HG02623 (cell line): ENCODE measurements around the gene CADPS.
"Not testable (repeated sequence)": the region's sequence is repeated elsewhere in the genome, so short reads cannot be mapped to it uniquely, and the experiment has no call there.

Source experiments
- ATAC-seq: cut with Tn5 transposase; IDR thresholded peaks from one replicate; pipeline ENCODE4 v1.9.1; 2021; ENCODE audit warnings: moderate library complexity; ENCODE audit not compliant: unreplicated experiment

The CADPS gene

DNA sequence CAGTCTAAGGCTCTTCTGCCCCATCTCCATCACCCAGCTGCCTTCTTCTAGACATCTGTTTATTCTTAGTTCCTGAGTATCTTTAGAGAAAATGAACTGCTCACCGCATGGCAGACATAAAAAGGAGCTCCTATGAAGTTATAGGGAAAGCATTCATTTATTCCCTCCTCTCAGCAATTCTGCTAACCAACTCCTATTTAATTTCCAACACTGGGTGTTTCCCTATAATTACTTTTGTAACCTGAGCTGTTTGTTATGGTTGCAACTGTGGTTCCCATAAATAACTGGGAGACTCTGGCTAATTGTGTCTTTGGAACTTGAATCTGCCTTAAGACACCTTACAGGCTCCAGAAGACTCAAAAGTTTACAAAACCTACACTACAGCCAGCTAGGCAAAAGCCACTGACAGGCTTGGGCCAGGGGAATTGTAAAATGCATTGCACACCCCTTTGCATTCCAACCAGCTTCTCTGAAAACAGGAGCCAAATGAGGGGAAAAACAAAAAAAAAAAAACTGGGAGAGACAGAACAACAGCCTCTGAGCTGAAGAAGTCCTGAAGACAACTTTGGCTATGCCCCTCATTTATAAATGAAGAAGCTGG is 270.4 kb downstream of the CADPS start:
- no peak for ATAC-seq

DNA sequence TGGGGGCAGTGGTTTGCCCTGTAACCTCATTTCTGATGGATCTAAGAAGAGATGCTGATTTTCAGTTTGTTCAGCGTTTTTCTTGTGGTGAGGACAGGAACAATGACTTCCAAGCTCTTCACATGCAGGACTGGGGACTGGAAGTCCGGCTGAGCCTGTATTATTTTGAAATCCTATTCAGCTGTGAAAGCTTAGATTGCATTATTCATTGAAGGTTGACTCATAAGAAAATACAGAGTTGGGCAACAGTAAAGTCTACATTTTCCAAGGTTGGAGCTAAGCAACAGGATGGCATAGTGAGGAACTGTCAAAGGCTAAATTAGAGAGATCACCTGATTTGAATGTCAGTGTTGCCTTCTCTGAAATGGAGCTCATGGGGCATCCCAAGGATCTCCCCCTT is 270.9 kb downstream of the CADPS start:
- no peak for ATAC-seq

DNA sequence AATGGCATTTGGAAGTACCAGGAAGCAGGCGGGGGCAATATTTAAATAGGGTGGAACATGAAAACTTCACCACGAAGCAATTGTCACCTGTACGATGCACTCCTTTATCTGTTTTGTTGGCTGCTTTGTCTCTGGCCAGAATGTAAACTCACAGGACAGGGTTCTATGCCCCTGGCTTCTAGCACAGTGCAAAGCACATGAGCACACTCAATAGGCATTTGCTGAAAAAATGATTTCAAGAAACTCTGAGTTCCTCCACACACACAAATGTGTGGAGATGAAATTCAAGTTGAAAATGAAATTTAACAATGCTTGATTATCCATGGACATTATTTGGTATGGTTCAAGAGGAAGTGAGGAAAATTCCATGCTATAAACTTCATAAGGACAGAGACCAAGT is 272.2 kb downstream of the CADPS start:
- no peak for ATAC-seq

DNA sequence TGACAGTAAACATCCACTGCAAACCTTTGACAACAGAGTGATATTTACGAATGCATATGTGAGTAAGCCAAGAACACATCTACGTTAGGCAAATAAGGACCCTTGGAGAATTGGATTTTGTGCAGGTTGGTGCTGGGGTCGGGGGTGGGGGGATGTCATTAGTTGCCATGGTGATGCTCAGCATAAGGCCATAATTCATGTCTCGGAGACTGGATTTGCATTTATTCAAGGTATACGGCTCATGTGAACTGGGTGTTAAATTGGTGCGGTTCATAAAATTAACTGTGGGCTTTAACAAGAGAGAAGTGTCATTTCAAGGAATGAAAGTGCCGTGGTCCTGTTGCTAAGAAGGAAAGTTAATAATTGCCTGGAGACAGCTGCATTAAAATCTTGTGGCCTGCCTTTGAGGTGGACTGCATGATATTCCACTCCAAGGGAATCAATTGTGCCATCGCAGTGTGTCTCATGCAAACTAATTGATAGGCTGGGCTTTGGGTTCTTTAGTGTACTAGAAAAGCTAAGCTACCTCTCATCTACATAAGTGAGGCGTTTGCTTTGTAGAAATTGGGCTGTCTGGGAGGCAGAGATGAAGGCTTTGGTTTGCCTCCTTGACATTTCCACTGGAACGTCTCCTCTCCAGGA is 273.0 kb downstream of the CADPS start:
- ATAC-seq = no peak

DNA sequence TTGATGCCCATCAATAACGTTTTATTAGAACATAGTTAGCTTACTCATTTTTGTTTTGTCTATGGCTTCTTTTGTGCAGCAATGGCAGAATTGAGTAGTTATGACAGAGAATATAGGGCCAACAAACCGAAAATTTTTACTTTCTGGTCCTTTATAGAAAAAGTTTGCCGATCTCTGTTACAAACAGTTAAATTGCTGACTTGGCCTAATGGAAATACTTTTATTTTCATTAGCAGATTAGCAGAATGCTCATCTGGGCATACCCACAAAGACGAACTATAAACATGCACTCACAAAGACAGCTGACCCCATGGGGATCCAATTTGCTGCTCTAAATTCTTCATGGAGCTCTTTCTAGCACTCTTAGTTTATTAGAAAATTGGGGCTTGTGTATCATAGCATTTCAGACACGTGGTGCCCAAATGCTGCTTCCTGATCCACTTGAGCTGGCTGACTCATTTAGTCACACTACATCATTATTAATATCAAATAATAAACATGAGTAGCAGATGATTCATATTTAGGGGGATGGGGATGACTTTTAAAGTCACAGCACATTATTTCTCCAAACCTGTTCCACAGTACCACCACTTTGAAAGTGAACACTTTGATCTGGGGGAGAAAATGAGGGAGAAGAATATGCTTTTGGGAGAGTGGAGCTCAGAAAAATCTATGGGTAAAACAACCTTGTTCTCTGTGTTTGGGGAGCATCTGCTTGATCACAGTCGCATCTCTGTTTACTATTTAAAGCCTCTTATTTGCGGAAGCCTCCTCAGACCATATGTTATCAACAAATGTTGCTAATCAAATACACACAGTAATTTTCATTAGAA is 273.8 kb downstream of the CADPS start:
- no peak for ATAC-seq

DNA sequence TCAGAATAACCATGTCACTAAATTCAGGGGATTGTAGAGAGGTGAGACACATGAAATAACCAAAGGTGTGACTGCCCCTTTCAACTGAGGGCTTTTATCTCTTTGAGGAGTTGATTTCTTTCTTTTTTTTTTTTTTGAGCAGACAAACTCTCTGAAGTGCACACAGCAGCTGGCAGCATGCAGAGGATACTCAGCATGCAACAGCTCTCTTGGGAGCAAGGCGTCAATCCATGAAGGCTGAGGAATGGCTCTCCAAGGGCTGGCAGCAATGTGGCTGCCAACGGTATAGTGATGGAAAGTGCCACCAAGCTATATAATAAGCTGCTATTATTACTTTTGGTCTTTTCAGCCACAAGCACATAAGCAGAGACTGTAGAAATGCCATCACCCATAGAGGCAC is 275.2 kb downstream of the CADPS start:
- ATAC-seq = no peak

DNA sequence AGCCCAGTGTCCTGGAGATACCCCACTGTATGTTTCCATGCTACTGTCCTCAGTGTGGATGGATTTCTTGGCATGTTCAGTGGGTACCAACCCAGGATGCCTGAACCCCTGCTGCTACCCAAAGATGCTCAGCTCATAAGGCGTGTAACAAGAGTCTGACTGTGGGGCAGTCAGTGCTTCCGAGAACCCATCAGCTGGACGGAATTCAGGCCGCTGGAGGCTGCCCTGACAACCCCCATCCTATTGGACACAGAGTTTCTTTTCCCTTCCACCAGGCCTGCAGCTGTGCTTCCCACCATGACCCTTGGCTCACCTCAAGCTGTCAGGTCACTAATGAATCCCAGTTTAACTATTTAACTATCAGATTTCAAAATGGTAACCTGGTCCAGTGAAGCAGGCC is 277.7 kb downstream of the CADPS start:
- ATAC-seq = no peak

DNA sequence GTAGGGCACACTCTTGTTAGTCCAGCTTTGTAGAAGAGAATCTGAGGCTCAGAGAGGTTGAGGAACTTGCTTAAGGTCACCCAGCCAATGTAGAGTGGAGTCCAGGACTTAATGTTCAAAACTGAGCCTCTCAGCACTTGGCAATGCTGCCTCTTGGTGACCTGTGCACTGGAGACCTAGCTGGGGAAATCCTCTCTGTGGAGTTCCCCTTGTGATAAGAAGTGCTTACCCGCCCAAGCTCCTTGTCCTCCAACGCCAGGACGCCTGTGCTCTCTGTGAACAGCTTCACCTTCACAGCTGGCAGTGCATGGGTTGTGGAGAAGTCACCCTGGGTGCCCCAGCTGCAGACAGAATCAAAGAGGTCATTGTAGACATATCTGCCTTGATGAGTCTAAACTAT is 282.8 kb downstream of the CADPS start:
- no peak for ATAC-seq

DNA sequence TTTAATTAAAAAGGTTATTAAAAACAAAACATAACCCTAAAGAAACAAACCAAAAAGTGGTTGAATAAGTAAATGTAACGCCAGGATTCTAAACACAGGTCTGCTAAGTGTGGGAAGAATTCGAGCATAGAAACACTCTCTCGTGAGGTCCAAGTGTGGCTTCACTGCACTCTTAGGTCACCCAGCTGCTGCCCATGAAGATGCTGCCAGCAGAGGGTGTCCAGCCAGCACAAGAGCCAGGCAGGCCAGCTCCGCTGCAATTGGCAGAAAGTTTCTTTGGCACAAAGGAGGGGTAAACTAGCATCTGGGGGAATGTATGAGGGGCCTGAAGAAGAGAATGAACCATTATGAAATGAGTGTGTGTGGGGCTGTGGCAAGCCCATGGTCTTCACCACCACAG is 286.1 kb downstream of the CADPS start:
- no peak for ATAC-seq

DNA sequence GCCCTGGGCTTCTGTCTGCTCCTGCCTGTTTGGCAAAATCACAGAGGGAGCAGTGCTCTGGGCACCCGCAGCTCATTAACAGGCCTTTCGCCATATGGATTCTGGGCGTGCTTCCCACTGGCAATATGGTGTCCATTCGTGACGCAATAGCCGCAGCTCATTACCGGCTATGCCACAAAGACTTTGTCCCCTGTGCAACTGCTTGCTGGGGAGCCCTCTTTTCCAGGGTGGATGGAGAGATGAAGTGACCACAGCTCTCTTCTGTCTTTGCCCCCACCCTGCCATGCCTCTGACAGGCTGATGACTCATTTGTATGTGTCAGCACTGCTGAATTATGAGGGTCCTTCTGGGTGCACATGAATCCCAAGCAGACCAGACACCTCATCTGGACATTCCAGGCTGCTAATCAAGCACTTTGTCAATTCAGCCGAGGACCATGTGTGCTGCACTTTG is 287.6 kb downstream of the CADPS start:
- ATAC-seq = no peak

DNA sequence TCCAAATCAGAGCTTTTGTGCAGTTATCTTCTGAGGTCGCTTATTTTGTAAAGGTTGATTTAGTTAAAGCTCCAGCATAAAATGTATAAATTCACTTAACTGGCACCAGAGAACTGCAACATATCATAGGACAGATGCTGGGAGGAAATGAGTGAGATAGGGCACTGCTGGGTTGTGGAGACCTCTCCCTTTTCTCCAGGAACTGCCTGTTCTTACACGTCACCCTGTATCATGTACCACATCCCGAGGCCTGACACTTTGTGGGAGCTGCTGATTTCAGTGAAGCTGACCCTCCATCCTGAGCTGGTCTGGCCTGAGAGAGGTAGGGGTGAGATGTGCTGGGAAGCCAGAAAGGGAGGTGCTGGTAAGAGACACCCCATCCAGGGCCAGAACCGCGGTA is 288.0 kb downstream of the CADPS start:
- ATAC-seq = no peak

DNA sequence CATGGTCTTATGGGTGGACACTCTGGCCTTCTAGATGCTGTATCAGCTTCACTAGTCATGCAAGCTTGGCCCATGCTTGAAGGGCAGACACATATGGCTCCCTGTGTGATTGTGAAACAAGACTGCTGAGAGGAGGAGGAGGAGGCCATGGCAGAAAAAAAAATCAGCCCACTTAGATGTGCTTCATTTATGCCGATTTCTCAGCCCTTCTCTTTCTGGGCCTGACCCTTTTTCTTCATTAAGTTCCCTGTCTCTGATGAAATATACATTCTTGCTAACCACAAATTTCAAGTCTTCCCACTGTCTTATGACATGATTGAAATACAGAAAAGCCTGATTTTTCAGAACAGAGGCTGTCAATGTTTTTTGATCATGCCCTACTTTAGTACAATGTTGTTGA is 288.9 kb downstream of the CADPS start:
- ATAC-seq = no peak

DNA sequence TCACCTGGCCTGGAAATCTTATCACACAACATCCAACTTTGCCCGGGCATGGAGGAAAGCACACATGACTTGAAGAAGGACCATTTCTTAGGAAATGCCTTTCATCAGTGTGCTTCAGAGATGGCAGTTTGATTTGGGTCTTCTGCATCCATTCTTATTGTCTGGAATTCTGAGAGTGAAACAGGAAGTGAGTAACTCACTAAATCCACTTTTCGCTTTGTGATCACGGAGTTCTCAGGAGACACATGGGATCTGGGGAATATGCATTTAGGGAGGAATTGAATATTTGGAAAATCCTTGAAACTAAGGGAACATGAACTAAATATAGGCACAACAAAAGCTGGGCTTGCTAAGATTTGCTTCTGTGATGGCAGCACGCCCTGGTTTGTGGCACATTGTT is 289.4 kb downstream of the CADPS start:
- ATAC-seq = no peak

DNA sequence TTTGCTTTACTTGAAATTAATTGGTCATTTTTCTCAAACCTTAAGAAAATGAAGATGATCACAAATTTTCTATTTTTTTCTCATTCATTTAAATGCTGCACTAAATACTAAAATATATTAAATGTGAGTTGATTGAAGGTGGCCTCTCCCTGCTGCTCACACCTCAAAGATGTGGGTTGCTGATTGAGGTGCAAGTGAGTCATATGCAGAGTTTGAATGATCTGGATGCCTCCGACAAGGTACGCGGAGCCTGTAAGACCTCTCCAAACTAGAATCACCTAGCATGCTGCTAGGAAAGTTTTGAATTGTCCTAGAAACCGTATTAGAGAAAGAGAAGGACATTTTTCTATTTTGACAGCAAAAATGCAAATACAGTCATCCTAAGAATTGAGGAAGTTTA is 290.6 kb downstream of the CADPS start:
- ATAC-seq = no peak

DNA sequence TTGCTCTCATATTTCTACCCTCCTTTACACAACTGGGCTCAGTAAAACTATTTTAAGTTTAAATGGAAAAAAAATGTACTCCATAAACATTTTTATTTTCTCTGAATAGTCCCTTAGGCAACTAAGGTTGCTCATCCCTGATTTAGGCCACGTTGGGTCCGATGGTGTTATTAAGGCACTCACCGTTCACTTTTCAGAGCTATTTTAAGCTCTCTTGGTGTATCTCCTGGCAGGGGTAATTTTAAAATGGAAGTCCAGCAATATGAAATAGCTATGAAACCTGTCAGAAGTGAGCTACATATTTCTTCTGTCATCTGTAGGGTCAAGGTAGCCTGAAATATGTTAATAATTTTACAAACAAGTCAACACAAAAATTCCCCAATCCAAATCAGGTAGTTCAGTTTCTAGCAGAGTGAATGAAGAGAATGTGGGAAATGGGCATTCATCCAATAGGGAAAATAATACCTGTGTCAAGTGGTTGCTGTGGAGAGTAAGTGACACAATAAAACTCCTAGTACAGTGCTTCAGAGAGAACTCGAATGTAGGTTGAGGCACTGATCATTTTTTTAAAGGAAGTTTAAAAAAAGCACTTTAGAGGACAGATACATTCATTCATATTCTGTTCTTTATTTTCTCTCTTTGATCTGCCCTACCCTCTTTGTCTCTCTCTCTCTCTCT is 292.6 kb downstream of the CADPS start:
- ATAC-seq = no peak

DNA sequence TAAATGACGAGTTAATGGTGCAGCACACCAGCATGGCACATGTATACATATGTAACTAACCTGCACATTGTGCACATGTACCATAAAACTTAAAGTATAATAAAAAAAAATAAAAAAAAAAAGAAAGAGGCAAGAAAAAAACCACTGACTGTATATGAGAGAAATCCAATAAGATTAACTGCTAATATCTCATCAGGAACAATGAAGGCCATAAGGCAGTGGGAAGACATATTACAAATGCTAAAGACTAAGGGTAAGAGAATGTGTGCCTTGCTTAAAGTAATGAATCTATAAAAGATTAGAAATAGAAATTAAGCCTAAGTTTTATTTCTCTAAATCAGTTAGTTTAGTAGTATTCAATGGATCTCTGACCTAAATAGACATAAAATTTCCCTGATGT is 294.7 kb downstream of the CADPS start:
- not testable (repeated sequence) for ATAC-seq

DNA sequence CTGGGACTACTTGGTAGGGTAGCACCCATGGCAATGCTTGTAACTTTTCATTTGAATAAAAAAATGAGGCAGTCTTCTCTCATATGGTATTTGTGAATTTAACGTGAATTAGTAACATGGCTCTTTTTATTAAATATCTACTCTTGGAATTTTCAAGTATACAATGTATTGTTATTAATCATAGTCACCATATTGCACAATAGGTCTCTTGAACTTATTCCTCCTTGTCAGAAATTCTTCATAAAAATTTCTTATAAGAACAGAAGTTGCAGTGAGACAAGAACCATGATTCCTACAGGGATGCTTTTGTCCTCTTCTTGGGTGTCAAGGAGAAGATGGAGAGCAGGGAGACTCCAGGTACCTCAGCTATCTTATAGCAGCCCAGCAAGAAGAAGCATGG is 298.1 kb downstream of the CADPS start:
- no peak for ATAC-seq

DNA sequence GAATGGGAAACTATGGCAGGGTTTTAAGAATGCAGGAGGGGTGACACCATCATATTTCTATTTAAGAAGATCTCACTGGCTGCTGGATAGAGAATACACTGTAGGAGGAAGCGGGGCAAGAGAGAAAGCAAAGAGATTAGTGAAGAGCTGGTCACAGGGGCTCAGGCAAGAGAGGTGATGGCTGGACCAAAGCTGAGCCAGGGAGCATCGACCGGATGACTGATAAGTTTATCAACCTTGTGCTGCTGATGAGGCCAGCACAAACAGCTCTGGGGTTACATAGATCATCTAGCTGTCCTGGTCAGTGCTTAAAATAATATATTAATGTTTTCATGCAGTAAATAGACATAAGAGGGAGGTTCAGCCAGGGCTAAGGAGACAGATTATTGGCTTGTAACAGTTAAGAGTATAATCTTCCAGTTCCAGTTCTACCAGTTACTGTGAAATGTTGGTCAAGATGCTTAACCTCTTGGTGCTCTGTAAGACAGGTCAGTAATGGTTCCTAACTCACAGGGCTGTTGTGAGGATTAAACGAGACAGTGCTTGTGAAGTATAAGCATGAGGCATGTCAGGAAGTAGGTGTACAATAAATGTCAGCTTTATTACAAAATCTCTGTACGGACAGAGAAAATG is 300.8 kb downstream of the CADPS start:
- ATAC-seq = no peak

DNA sequence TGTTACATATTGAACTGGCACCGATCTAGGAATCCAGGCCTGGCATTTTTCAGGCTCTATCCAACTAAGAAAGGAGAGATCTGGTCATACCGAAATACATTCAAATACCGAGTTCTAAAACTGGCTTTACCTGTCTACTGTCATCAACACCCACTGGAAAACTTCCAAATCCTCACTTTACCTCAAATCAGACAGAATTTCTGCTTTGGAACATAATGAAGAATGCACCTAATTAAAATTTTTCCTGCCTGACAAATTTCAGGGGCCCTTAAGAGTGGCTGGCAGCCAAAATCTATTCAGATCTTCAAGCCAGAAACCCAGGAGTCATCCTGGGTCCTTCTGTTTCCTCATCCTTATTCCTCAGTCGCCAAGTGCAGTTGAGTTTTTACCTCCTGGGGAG is 303.3 kb downstream of the CADPS start:
- no peak for ATAC-seq

DNA sequence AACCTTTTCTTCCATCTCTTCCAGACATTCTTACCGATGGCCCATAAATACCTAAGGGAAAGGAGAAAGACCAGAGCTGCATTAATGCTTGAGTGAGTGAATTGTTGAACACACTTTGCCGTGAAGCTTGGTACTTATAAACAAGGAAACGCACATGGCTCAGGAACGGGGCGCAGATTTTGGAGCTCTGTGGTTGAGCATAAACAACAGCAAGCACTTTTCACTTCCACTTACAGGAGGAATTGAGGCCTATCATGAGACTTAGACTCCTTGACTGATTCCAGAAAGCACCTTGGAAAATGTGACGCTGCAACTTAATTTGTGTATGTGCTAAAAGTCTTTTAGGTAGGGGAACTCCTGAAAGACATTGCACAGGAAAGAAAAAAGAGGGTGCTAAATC is 304.3 kb downstream of the CADPS start:
- ATAC-seq = no peak

DNA sequence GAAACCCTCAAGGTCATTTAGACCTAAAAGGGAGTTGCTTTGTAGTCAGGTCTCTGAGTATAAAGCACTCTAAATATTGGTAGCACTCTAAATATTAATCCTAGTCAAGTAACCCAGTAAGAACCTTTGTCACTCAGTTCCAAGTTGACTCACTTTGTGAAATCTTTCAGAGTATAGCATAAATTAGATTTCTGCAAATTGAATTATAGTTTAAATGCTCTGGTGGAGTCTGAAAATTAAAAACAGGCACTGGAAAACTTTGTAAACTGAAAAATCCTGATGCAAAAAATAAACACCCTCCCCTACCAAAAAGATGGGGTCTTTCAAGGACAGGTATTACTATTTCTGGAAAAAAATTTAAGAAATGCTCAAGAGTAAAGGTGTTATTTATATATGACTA is 305.6 kb downstream of the CADPS start:
- ATAC-seq = no peak
